ENCODE data around the gene SMAP2.
"Not testable (repeated sequence)": the region's sequence is repeated elsewhere in the genome, so short reads cannot be mapped to it uniquely, and the experiment has no call there.

The SMAP2 gene

GRCh38 chr1:40373323-40374283 lies at the start of gene SMAP2:
TSS of gene SMAP2 (plus strand) at chr1:40373727. CDS start at chr1:40374121, 394 bp downstream.
- DNase-seq (ENCODE audit: low read depth in 2 of 2) = peak; percentile 94 to 96

GRCh38 chr1:40331403-40331802 lies 42.1 kb upstream of the SMAP2 start:
- not testable (repeated sequence) for DNase-seq (ENCODE audit: low read depth in 2 of 2)

DNA sequence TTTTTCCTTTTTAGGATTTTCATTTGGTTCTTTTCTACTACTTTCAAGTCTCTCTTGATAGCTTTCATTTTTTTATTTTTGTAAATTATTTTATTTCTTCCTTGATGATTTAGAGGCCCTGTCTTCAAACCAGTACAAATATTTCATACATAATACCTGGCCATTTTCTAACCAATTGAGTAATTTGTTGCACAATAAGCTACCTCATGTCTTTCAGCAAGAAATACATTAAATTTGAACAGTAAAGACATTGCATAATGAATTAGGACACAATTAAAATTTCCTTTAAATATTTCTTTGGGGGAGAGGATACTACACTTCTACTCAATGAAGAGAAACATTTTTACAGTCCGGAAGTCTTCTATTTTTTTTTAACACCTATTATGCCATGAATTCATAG lies 40.8 kb upstream of the SMAP2 start:
- DNase-seq (ENCODE audit: low read depth in 2 of 2) = no peak

GRCh38 chr1:40337443-40337842 lies 36.1 kb upstream of the SMAP2 start:
- DNase-seq (ENCODE audit: low read depth in 2 of 2) = no peak

DNA sequence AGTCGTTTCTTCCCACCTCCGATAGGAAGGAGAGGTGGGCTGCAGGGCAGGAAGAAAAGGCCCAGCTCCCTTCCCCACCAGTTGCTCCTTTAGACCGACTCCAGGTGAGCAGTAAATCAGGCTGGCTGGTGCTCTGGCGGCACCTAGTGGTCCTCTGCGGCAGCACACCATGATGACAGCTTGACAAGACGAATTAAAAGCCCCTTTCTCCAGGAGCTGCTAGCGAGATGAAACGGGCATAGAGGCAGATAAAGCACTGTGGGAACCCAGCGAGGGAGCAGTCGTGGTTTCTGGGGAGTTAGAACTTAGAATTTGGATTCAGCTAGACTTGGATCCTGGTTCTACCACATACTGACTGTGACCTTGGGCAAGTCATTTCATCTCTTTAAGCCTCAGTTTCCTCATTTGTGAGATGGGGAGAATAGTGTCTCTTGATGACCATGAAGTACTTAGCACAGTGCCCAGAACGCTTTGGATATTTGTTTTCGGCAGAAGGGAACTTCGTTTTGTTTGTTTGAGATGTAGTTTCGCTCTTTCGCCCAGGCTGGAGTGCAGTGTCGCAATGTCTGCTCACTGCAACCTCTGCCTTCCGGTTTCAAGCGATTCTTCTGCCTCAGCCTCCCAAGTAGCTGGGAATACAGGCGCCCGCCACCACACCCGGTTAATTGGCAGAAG lies 34.6 kb upstream of the SMAP2 start:
- DNase-seq (ENCODE audit: low read depth in 2 of 2) = peak; percentile 86 to 88

DNA sequence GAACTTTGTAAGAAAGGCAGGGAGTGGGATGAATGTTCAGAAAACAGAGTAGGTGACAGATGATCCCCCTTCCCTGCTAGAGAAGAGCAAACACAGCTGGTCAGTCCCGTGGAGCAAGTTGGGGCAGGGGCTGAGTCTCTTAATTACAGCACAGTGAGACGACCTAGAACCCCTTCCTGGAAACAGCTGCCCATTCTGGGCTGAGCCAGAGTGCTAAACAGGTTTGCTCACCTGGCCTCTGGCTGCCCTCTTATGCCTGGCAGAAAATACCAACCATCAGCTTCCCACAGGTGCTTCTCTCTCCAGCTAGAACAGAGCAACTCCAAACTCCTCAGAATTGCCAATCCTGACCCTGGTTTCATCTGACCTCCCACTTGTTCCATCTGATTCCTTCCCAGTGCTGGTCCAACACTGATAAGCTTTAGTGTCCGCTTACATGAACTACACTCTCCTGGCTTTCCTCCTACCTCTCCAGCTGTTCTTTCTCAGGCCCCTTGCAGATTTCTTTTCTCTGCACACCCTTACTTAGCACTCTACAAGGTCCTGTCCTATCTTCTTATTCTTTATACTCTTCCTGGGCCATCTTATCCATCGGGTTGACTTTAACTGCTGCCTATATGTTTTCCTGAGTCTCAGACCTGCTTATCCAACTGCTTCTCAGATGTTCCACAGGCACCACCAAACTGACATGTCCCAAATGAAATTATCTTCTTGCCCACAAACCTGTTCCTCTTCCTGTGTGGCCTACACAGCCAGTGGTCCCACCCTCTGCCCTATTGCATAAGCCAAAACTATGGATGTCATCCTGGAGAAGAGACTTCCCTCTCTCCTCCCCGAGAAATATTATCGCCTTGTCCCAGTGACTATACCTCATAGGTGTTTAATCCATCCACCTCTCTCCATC lies 33.9 kb upstream of the SMAP2 start:
- no peak for DNase-seq (ENCODE audit: low read depth in 2 of 2)

- no peak for DNase-seq (ENCODE audit: low read depth in 2 of 2)
Observed at GRCh38 chr1:40341491-40342380, 31.8 kb upstream of the SMAP2 start.

DNA sequence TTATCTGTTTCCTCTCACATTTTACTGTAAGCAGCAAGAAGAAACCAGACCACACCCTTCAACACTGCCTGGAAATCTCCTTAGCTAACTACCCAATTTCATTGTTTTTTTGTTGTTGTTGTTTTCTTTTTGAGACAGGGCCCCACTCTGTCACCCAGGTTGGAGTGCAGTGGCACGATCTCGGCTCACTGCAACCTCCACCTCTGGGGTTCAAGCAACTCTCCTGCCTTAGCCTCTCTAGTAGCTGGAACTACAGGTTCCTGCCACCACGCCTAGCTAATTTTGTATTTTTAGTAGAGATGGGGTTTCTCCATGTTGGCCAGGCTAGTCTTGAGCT lies 31.2 kb upstream of the SMAP2 start:
- not testable (repeated sequence) for DNase-seq (ENCODE audit: low read depth in 2 of 2)

DNA sequence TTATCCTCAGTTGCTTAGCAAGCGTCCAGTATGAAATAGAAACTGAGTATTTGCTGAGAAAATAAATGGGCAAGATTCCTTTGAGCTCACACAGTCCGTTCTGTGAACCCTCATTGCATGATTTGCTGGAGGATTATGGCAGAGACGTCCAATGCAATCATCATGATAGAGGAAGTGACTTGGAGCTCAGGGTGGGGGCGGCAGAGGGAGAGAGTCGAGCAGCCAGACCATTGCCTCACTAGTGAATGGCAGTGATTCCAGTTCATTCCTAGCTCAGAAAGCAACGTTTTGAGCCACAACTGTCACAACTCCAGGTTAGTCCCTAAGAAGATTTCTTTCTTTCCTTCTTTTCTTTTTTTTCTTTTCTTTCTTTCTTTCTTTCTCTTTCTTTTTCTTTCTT lies 28.9 kb upstream of the SMAP2 start:
- no peak for DNase-seq (ENCODE audit: low read depth in 2 of 2)

DNA sequence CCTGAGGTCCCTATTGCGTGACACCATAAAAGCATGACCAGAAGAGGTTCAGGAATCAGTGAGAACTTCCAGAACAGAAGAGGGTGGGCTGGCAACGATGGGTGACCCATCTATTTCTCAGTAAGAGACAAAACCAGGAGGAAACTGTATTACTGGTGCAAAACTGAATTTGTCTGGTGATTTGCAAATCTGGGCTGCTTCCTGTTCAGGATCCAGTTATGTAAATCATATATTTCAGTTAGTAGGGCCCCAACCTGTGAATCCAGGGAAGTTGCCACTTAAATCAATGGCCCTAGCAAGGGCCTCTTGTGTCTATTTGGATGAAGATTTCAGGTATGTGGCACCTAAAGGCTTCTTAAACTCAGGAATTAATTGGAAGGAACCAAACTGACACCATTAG lies 23.1 kb upstream of the SMAP2 start:
- DNase-seq (ENCODE audit: low read depth in 2 of 2) = no peak

DNA sequence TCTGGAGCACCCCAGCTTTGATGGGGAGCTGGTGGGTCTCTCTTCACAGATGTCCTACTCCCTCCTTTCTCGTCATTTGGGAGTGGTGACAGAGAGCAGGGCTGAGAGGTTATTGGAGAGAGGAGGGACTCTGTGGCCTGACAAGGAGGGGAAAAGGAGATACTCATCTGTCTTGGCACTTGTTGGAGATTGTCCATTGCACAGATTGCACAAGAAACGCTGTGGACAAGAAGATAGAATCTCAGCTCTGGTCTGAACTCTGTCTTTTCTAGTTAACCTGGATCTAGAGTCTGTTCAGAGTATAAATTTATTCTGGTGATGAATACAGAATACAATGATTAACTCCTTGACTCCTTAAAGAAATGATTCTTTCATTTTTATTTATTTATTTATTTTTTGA lies 22.4 kb upstream of the SMAP2 start:
- DNase-seq (ENCODE audit: low read depth in 2 of 2) = no peak

GRCh38 chr1:40352126-40352525 lies 21.4 kb upstream of the SMAP2 start:
- no peak for DNase-seq (ENCODE audit: low read depth in 2 of 2)

- DNase-seq (ENCODE audit: low read depth in 2 of 2) = no peak
Observed at GRCh38 chr1:40353082-40353481, 20.4 kb upstream of the SMAP2 start.

DNA sequence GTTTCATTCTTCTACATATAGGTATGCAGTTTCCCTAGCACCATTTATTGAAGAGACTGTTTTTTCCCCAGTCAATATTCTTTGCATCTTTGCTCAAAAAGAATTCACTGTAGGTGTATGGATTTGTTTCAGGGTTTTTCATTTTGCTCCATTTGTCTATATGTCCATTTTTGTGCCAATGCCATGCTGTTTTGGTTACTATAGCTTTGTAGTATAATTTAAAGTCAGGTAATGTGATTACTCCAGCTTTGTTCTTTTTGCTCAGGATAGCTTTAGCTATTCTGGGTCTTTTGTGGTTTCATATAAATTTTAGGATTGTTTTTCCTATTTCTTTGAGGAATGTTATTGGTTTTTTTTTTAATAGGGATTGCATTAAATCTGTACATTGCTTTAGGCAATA lies 15.9 kb upstream of the SMAP2 start:
- no peak for DNase-seq (ENCODE audit: low read depth in 2 of 2)

- no peak for DNase-seq (ENCODE audit: low read depth in 2 of 2)
Observed at GRCh38 chr1:40360631-40361030, 12.9 kb upstream of the SMAP2 start.

DNA sequence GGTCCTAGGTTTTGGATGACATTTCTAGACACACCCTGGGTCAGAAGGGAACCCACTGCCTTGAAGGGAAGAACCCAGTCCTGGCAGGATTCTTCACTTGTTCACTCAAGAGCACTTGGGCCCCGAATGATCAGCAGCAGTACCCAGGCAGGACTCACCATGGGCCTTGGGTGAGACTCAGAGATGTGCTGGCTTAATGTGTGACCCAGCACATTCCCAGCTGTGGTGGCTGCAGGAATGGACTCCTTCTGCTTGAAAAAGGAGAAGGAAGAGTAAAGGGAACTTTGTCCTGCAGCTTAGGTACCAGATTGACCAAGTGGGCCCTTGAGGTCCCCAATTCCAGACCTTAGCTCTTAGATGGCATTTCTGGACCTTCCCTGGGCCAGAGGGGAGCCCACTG lies 12.3 kb upstream of the SMAP2 start:
- DNase-seq (ENCODE audit: low read depth in 2 of 2) = no peak

GRCh38 chr1:40361637-40362036 lies 11.9 kb upstream of the SMAP2 start:
- DNase-seq (ENCODE audit: low read depth in 2 of 2) = no peak

- DNase-seq (ENCODE audit: low read depth in 2 of 2) = no peak
Observed at GRCh38 chr1:40362199-40362598, 11.3 kb upstream of the SMAP2 start.

DNA sequence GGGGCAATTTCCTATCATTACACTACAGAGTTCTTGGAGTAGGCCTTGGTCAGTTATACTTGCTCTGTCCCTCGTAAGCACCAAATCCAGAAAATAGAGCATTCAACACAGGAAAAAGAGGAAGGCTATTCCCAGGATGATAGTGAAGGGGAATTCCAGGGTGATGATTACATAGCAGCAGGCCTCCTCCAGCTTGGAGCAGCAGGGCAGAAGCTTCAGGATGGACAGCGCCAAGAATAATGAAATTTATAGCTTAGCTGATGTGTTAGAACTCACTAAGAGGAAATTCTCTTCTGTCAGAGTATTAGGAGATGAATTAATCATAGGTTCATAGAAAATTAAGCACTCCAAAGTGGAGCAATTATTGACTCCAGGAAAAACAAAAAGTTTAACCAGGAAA lies 10.8 kb upstream of the SMAP2 start:
- DNase-seq (ENCODE audit: low read depth in 2 of 2) = no peak

GRCh38 chr1:40363721-40364120 lies 9.8 kb upstream of the SMAP2 start:
- DNase-seq (ENCODE audit: low read depth in 2 of 2) = no peak

DNA sequence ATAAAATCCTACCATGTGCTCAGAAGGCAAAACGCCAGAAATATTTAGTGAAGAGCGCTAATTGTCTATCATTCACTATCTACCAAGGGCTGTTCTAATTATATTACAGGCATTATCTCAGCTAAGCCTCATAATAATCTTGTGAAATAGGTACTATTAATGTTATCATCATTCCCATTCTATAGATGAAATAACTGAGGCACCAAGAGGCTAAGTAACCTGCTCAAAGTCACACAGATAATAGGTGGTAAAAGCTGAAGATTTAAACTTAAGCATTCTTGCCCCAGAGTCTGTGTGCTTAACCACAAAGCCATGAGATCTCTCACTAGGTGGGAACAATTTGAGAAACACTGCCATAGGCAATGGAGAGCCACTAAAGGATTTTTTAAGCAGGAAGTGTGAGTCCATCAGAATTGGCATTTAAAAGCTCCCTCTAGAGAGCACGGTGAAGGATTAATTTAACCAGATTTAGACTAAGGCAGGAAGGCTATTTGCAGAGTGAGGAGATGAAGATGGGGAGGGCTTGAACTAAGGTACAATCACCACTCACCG lies 1.7 kb upstream of the SMAP2 start:
- no peak for DNase-seq (ENCODE audit: low read depth in 2 of 2)
